Measurements from ENCODE around the gene ADAM12. TPM values are rescaled to one million over a fixed set of nuclear protein-coding genes. Genes with fewer than 3 reads are reported as not detected.

ADAM12 gene
- total and polyA plus RNA-seq, 10 of the 15 experiments (the other 5 are each of a cell fraction or from before 2014, with no cell fraction given): under 0.01 to 0.62 (median 0.04) TPM; not detected in 5

- H3K27ac ChIP-seq (ENCODE audit: control insufficient read depth, insufficient read depth): no peak overlapping the region
- FAIRE-seq (no peak), ATAC-seq (no peak), DNase-seq (ENCODE audit: low read depth, low spot score) (no peak)
- no peak overlapping the region for H3K4me3 ChIP-seq
- no peak overlapping the region for H3K4me2 ChIP-seq (ENCODE audit: control insufficient read depth, insufficient read depth)
- ChIA-PET CTCF (no interaction called here), POLR2A (no interaction called here), RAD21 (ENCODE audit: unreplicated experiment) (no interaction called here), SMC1A (ENCODE audit: uncharacterized antibody, unreplicated experiment) (no interaction called here)
- in situ Hi-C loops (cut with MboI) (no loop called here), intact Hi-C loops (cut with micrococcal nuclease; ENCODE audit: unreplicated experiment) (no loop called here)
- 20% methylated on average over 6 of the region's 6 CpGs for WGBS (ENCODE audit: insufficient coverage, insufficient replicate concordance, low lambda C conversion rate, missing lambda C conversion rate)
- H4K20me1 ChIP-seq (ENCODE audit: control insufficient read depth, insufficient read depth): no peaks in the 10 kb centered on the region
- H3K36me3 ChIP-seq (ENCODE audit: control insufficient read depth in 2 of 2, insufficient read depth in 2 of 2, low read length in 1 of 2): no peaks in the 10 kb centered on the region
- H3K4me1 ChIP-seq (ENCODE audit: control insufficient read depth, insufficient read depth, low read length): no peaks in the 10 kb centered on the region
- BruUV-seq (replicated peaks): no TSS peak
- TF ChIP-seq SP1 (IDR thresholded peaks at IDR 0.05; ENCODE audit: low read depth, low read length): no peak
- TF ChIP-seq ZNF622 (IDR thresholded peaks at IDR 0.05): no peak
- TF ChIP-seq STAT3 (IDR thresholded peaks at IDR 0.05; ENCODE audit: low read depth, low read length): no peak
- TF ChIP-seq IRF5 (IDR thresholded peaks at IDR 0.05; ENCODE audit: borderline replicate concordance): no peak
- TF ChIP-seq RCOR1 (conservative IDR thresholded peaks at IDR 0.05; ENCODE audit: low read depth, low read length): no peak
- TF ChIP-seq, protein P1, sequence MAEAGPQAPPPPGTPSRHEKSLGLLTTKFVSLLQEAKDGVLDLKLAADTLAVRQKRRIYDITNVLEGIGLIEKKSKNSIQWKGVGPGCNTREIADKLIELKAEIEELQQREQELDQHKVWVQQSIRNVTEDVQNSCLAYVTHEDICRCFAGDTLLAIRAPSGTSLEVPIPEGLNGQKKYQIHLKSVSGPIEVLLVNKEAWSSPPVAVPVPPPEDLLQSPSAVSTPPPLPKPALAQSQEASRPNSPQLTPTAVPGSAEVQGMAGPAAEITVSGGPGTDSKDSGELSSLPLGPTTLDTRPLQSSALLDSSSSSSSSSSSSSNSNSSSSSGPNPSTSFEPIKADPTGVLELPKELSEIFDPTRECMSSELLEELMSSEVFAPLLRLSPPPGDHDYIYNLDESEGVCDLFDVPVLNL (IDR thresholded peaks at IDR 0.05; ENCODE audit: low read depth, low read length): no peak
- no peak for TF ChIP-seq EZH2 (IDR thresholded peaks at IDR 0.05; ENCODE audit: borderline replicate concordance, control insufficient read depth, low read depth, low read length)
- no peak for TF ChIP-seq ZBTB33 (IDR thresholded peaks at IDR 0.05)
- TF ChIP-seq TCF12 (IDR thresholded peaks at IDR 0.05; ENCODE audit: low read depth, low read length): no peak
- no peaks in the 10 kb centered on the region for H3K27me3 ChIP-seq (replicated peaks in 1 of 2; ENCODE audit: control insufficient read depth in 2 of 2, insufficient read depth in 2 of 2, low read length in 1 of 2)
- H3K79me2 ChIP-seq (ENCODE audit: control insufficient read depth, insufficient read depth, low read length): no peaks in the 10 kb centered on the region
- no peak overlapping the region for H2AFZ ChIP-seq (ENCODE audit: control insufficient read depth, low read depth, low read length)
- no peak overlapping the region for H3K9ac ChIP-seq (ENCODE audit: control insufficient read depth, insufficient read depth, low read length)
- H3K9me3 ChIP-seq (replicated peaks; ENCODE audit: control insufficient read depth, insufficient read depth, low read length): no peaks in the 10 kb centered on the region
Observed at GRCh38 chr10:126278851-126279250, 109.4 kb downstream of the ADAM12 start.

Measured in GM12878 (cell line).